HCT116 (cell line): ENCODE measurements around the gene C14orf93. TPM values are rescaled to one million over a fixed set of nuclear protein-coding genes. Genes with fewer than 3 reads are reported as not detected.

Source experiments
- ATAC-seq: fragments of 200-7000 bp; cut with Tn5 transposase; 2 replicates; pipeline ENCODE4 v1.9.1; 2020; ENCODE audit warnings: mild to moderate bottlenecking, moderate library complexity
- BruUV-seq: library from RNA; stranded (reverse); fragments of 400-500 nt; replicated peaks from 2 replicates; lab custom pipeline; 2021; lab: Mats Ljungman, UMichigan
- CTCF ChIA-PET: fragments of 300-600 bp; sonication (Branson Sonifier 250); formaldehyde crosslinking; loops from one replicate; lab custom pipeline; 2021; ENCODE audit warnings: antibody characterized with exemption; lab: Charles Lee
- POLR2A ChIA-PET: fragments of 300-600, 350-600 bp; sonication (Branson Sonifier 250); formaldehyde crosslinking; loops from one replicate; lab custom pipeline; 2021; ENCODE audit warnings: antibody characterized with exemption; lab: Charles Lee
- RAD21 ChIA-PET, 2 experiments: fragments of 300-600 bp; sonication (Branson Sonifier 250); formaldehyde crosslinking; loops; one replicate each; lab custom pipeline; 2023; ENCODE audit warnings: low total read pairs in 2 of 2; ENCODE audit not compliant: uncharacterized antibody in 2 of 2, unreplicated experiment in 2 of 2, low non-redundant PET in 1 of 2; lab: Charles Lee
- DNase-seq: peaks from one replicate; pipeline ENCODE4 v3.0.0-alpha.2; 2010; ENCODE audit warnings: low read depth, low spot score
- H2AFZ ChIP-seq: fragments of 200-600 bp; shearing (Covaris generic), sonication (generic); 2 replicates; pipeline ENCODE4 v1.6.1; 2017; ENCODE audit warnings: low read depth, mixed run types, mixed read lengths, antibody characterized with exemption, low read length; ENCODE audit not compliant: poor library complexity, severe bottlenecking
- H3K27ac ChIP-seq: 2 replicates; pipeline ENCODE4 v1.5.1; 2012; ENCODE audit warnings: low read depth, low read length
- H3K27me3 ChIP-seq: fragments of 200-600 bp; sonication (generic); 2 replicates; pipeline ENCODE4 v1.6.1; 2016; ENCODE audit warnings: mixed run types, low read length, mixed read lengths; ENCODE audit not compliant: insufficient read depth
- H3K36me3 ChIP-seq, 2 experiments: fragments of 200-500 bp in 1 of 2; fragments of 200-600 bp in 1 of 2; sonication (Bioruptor generic) in 1 of 2; sonication (generic) in 1 of 2; 2 replicates each; pipeline versions ENCODE4 v1.5.1 to v1.6.1; 2014 to 2016; ENCODE audit warnings: low read length in 2 of 2, inconsistent platforms in 1 of 2, mixed read lengths in 1 of 2, mixed run types in 1 of 2; ENCODE audit not compliant: insufficient read depth in 2 of 2, control insufficient read depth in 1 of 2
- H3K4me1 ChIP-seq, 2 experiments: fragments of 200-600 bp in 1 of 2; sonication (generic) in 1 of 2; 2 replicates each; pipeline versions ENCODE4 v1.5.1 to v1.6.1; 2012 to 2017; ENCODE audit warnings: low read length in 2 of 2, inconsistent platforms in 1 of 2, mild to moderate bottlenecking in 1 of 2, mixed read lengths in 1 of 2, mixed run types in 1 of 2, moderate library complexity in 1 of 2; ENCODE audit not compliant: insufficient read depth in 2 of 2, control insufficient read depth in 1 of 2
- H3K4me2 ChIP-seq: fragments of 200-600 bp; sonication (generic); 2 replicates; pipeline ENCODE4 v1.6.1; 2017; ENCODE audit warnings: mixed run types, low read length, mixed read lengths
- H3K4me3 ChIP-seq, 2 experiments: fragments of 200-600 bp in 1 of 2; sonication (generic) in 1 of 2; replicated peaks in 1 of 2; 2 replicates each; pipeline ENCODE4 v1.5.1; 2011 to 2016; ENCODE audit warnings: low read length in 2 of 2, control low read depth in 1 of 2, low read depth in 1 of 2, mild to moderate bottlenecking in 1 of 2, mixed read lengths in 1 of 2, mixed run types in 1 of 2
- H3K79me2 ChIP-seq: fragments of 200-600 bp; sonication (generic); 2 replicates; pipeline ENCODE4 v1.6.1; 2017; ENCODE audit warnings: mild to moderate bottlenecking, mixed run types, low read length, moderate library complexity, mixed read lengths; ENCODE audit not compliant: insufficient read depth
- H3K9ac ChIP-seq: fragments of 200-600 bp; sonication (generic); 2 replicates; pipeline ENCODE4 v1.6.1; 2016; ENCODE audit warnings: low read length, mixed read lengths
- H3K9me2 ChIP-seq: fragments of 200-600 bp; sonication (generic), shearing (Covaris generic); 2 replicates; pipeline ENCODE4 v1.6.1; 2017; ENCODE audit warnings: mixed run types, mild to moderate bottlenecking, moderate library complexity; ENCODE audit not compliant: insufficient read depth
- H3K9me3 ChIP-seq, 2 experiments: fragments of 200-500 bp in 1 of 2; fragments of 200-600 bp in 1 of 2; sonication (Bioruptor generic) in 1 of 2; sonication (generic) in 1 of 2; 2 replicates each; pipeline ENCODE4 v1.6.1; 2014 to 2017; ENCODE audit warnings: low read length in 2 of 2, mixed read lengths in 2 of 2, inconsistent platforms in 1 of 2, low read depth in 1 of 2, mild to moderate bottlenecking in 1 of 2, mixed run types in 1 of 2, moderate library complexity in 1 of 2; ENCODE audit not compliant: control insufficient read depth in 1 of 2, insufficient read depth in 1 of 2
- H4K20me1 ChIP-seq: fragments of 200-600 bp; sonication (generic), shearing (Covaris generic); 2 replicates; pipeline ENCODE4 v1.6.1; 2017; ENCODE audit warnings: mixed run types, mild to moderate bottlenecking, moderate library complexity; ENCODE audit not compliant: insufficient read depth
- ATF3 ChIP-seq: IDR thresholded peaks from 2 replicates; pipeline ENCODE4 v1.6.1; 2012
- CBX3 ChIP-seq: IDR thresholded peaks from 2 replicates; pipeline ENCODE4 v1.6.1; 2012; ENCODE audit warnings: low read depth
- CEBPB ChIP-seq: IDR thresholded peaks from 2 replicates; pipeline ENCODE4 v1.6.1; 2012; ENCODE audit warnings: low read depth
- EGR1 ChIP-seq: IDR thresholded peaks from 2 replicates; pipeline ENCODE4 v1.6.1; 2012; ENCODE audit warnings: low read depth
- ELF1 ChIP-seq: IDR thresholded peaks from 2 replicates; pipeline ENCODE4 v1.6.1; 2012; ENCODE audit warnings: low read depth, borderline replicate concordance
- EZH2 ChIP-seq: fragments of 200-600 bp; sonication (generic); IDR thresholded peaks from 2 replicates; pipeline ENCODE4 v1.6.1; 2017; ENCODE audit warnings: antibody characterized with exemption, mixed run types
- JUND ChIP-seq: IDR thresholded peaks from 2 replicates; pipeline ENCODE4 v1.6.1; 2012
- MAX ChIP-seq: IDR thresholded peaks from 2 replicates; pipeline ENCODE4 v1.6.1; 2012
- POLR2A ChIP-seq: IDR thresholded peaks from 2 replicates; pipeline ENCODE4 v1.7.0; 2011; ENCODE audit warnings: borderline replicate concordance; ENCODE audit not compliant: insufficient read depth, insufficient read length; ENCODE audit errors: extremely low read depth
- POLR2AphosphoS5 ChIP-seq: IDR thresholded peaks from 2 replicates; pipeline ENCODE4 v1.6.1; 2011; ENCODE audit warnings: mild to moderate bottlenecking, low read depth, low read length, moderate library complexity
- RAD21 ChIP-seq: IDR thresholded peaks from 2 replicates; pipeline ENCODE4 v1.6.1; 2012; ENCODE audit warnings: low read depth, mild to moderate bottlenecking
- SIN3A ChIP-seq: IDR thresholded peaks from 2 replicates; pipeline ENCODE4 v1.6.1; 2012; ENCODE audit warnings: low read depth
- SP1 ChIP-seq: IDR thresholded peaks from 2 replicates; pipeline ENCODE4 v1.6.1; 2012; ENCODE audit warnings: low read depth
- SRF ChIP-seq: IDR thresholded peaks from 2 replicates; pipeline ENCODE4 v1.6.1; 2012; ENCODE audit warnings: low read depth
- TCF7L2 ChIP-seq: IDR thresholded peaks from 2 replicates; pipeline ENCODE4 v1.7.0; 2011; ENCODE audit warnings: borderline replicate concordance, inconsistent platforms; ENCODE audit not compliant: insufficient read depth, insufficient read length; ENCODE audit errors: extremely low read depth
- YY1 ChIP-seq: IDR thresholded peaks from 2 replicates; pipeline ENCODE4 v1.6.1; 2011; ENCODE audit warnings: low read length, low read depth, moderate library complexity, mild to moderate bottlenecking; ENCODE audit not compliant: insufficient replicate concordance; ENCODE audit errors: extremely low read depth
- ZFX ChIP-seq: fragments of 450-650 bp; IDR thresholded peaks from 2 replicates; pipeline ENCODE4 v1.6.1; 2017
- ZNF274 ChIP-seq: fragments of 200-500 bp; sonication (Bioruptor generic); IDR thresholded peaks from 2 replicates; pipeline ENCODE4 v1.6.1; 2014; ENCODE audit warnings: mild to moderate bottlenecking, low read depth, low read length, inconsistent platforms
- intact Hi-C: fragments of 100-400 bp; cut with micrococcal nuclease; formaldehyde crosslinking; loops from 2 replicates; pipeline ENCODE4 v1.10.0; 2022
- total RNA-seq: library from RNA; stranded (reverse); gene quantifications from one replicate; pipeline ENCODE4 v1.2.1, GENCODE V29; 2021; ENCODE audit not compliant: unreplicated experiment

Gene C14orf93
- total RNA-seq, 1 experiment from 2014 or later: 13.7 TPM

DNA sequence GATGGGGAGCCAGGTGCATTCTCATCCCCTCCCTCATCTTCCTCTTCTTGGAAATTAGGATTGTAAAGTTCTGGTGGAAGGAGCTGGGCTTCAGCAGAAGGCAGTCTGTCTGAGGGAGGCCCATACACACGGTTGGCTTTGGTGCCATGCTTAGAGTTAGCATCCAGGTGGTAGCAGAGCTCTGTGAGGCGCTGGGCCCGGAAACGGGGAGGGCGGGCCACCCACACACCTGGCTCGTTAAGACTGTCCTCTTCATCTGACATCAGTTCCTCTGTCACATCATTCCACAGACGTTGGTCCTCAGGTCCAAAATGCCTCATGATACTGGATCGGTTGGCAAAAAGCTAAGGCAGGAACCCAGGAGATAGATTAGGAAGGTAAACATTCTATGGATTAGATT, 22.7 kb downstream of the C14orf93 start:
- Histone ChIP-seq H3K9me3 (no peaks in the 10 kb centered on the region), H3K27ac (no peak overlapping the region), H3K36me3 (no peaks in the 10 kb centered on the region), H3K4me2 (no peak overlapping the region), H2AFZ (no peak overlapping the region), H4K20me1 (no peaks in the 10 kb centered on the region), H3K4me3 (no peak overlapping the region), H3K9ac (0 out of 2 replicates have a peak overlapping the region, but pooled peaks have one; percentile 16), H3K27me3 (no peaks in the 10 kb centered on the region), H3K79me2 (peaks cover 2% of the 10 kb centered on the region; the same call in 1 of the 2 replicates), H3K4me1 (peaks cover 2 to 9% of the 10 kb centered on the region in 2 experiments; a peak in 2 of 4 replicates), H3K9me2 (no peaks in the 10 kb centered on the region)
- ATAC-seq (no peak), DNase-seq (no peak)
- POLR2A ChIA-PET: no interaction called here
- no TSS peak for BruUV-seq
- RAD21 ChIA-PET: interaction anchor here (0.7 to 1.6 kb wide), 7 partner anchors 8 to 133 kb away, joined by 3 to 7 read pairs (median 4); no protein-coding TSS in a partner anchor
- CTCF ChIA-PET: interaction anchor here (1.1 to 7.6 kb wide), 18 partner anchors 8 to 164 kb away, joined by 3 to 175 read pairs (median 9); partner anchors contain the start of genes ACIN1, C14orf119, CDH24 and PRMT5
- no peak for TF ChIP-seq TCF7L2
- TF ChIP-seq CBX3: no peak
- no peak for TF ChIP-seq EZH2
- TF ChIP-seq ATF3: no peak
- no peak for TF ChIP-seq SP1
- no peak for TF ChIP-seq SIN3A
- TF ChIP-seq POLR2AphosphoS5: no peak
- no peak for TF ChIP-seq EGR1
- TF ChIP-seq JUND: no peak
- no peak for TF ChIP-seq CEBPB
- TF ChIP-seq POLR2A: no peak
- no peak for TF ChIP-seq MAX
- no peak for TF ChIP-seq ZFX
- TF ChIP-seq SRF: no peak
- no peak for TF ChIP-seq YY1
- TF ChIP-seq RAD21: no peak
- TF ChIP-seq ELF1: no peak
- no peak for TF ChIP-seq ZNF274
- intact Hi-C loops: loop anchor here (5.0 to 10.0 kb wide), 3 partner anchors 200 to 602 kb away; partner anchors contain the start of genes BCL2L2 and PPP1R3E
